A172 (cell line): ENCODE data around the gene FAM117A. TPM values are rescaled to one million over a fixed set of nuclear protein-coding genes. Genes with fewer than 3 reads are reported as not detected.
A peak's percentile ranks its signal among the peaks of the same experiment; 100 is the strongest.
"Not testable (repeated sequence)": the region's sequence is repeated elsewhere in the genome, so short reads cannot be mapped to it uniquely, and the experiment has no call there.

Source experiments
- DNase-seq: peaks from one replicate; pipeline ENCODE4 v3.0.0-alpha.2; 2015; ENCODE audit warnings: low spot score
- total RNA-seq: library from RNA; depleted of rRNA; stranded (reverse); fragments of >200 nt; shearing (Covaris generic); gene quantifications from 2 replicates; pipeline ENCODE4 v1.2.3, GENCODE V29; 2014; rRNA removed

Gene FAM117A
- total RNA-seq, 1 experiment from 2014 or later: 4.6 TPM

DNA sequence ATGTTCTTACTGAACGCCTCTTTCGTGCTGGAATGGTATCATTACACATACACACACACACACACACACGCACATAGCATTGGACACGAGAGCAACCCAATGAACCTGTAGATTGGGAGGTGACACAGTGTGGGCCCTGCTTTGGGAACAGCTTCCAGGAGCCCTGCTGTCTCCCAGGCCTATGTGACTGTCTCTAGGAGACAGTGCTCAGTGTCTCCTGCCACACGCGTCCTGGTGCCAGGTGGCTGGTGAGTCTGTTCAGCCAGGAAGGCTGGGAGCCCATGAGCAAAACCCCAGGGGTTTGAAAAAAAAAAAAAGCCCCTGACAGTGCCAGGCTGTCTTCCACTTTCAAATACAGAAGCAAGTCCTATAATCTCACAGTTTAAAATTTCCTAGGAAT lies 83.6 kb downstream of the FAM117A start:
- DNase-seq: no peak

DNA sequence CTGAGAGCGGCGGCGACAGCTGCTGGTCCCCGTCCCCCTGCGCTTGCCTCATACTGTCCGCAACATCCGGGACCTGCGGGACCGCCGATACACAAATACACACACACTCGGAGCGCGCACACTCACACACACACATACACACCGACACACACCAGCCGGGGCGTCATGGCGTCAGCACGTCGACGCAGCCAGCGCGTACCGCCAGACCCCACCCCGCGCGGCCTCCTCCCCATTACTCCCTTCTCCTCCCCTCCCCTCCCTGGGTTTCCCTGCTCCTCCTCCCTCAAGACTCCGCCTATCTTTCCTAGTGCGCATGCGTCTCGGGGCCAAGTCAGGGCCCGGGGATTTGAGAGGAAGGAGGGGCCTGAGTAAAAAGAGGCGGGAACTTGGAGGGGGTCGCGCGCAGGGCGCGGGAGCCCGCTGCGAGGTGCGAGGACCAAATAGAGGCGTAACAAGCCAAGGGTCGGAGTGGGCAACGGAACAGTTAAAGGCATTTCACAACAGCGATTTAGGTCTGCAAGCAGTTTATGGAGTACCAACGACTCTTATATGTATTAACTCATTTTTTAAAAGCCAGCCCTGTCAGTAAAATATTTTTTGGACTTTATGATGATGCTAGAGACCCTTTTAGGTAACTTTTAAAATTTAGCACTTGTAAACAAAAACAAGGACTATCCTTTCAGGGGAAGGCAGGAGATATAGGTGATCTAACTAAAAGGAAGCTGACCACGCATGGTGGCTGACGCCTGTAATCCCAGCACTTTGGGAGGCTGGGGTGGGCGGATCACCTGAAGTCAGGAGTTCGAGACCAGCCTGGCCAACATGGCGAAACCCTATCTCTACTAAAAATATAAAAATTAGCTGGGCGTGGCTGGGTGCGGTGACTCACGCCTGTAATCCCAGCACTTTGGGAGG lies 85.7 kb downstream of the FAM117A start, which contains the start of gene SPOP:
Gene SPOP, minus strand, starts transcription at position 165 of the 915 bp plus-strand sequence. CDS start 55,287 bp downstream, outside the sequence.
- peak; percentile 98 for DNase-seq

DNA sequence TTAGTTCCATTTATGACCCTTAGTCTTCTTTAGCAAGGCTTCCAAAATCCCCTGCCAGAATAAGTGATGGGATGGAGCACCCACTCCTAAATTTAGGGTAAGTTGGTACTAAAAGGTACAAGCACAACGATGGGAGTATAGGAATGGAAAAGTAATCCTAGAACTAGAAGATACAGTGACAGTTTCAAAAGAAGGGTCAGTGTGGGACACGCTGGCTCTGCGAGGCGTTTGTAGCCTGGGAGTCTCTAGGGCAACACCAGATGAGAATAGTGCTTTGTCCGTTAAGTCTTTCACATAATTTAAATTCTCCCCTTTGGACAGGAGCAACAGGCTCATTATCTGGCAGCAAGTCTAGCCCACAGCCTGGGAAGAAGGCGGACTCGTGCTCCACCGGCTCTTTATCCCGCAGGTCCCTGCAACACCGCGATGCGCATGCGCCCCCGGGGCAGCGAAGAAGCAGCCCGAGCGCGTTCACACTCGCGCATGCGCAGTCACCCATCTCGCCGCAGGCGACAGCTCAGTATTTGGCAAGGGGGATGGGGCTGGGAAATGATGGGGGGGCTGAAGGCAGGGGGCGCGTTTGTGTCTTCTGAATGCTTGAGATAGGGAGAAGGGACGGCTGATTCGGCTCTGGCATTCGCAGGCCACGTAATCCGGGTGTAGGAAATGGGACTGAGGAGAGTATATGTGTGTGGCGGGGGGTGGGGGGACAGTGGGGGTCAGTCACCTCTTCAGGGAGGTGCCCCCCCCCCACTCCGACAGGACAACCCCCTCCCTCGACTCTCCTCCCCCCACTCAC lies 86.6 kb downstream of the FAM117A start:
- DNase-seq: peak; percentile 86

DNA sequence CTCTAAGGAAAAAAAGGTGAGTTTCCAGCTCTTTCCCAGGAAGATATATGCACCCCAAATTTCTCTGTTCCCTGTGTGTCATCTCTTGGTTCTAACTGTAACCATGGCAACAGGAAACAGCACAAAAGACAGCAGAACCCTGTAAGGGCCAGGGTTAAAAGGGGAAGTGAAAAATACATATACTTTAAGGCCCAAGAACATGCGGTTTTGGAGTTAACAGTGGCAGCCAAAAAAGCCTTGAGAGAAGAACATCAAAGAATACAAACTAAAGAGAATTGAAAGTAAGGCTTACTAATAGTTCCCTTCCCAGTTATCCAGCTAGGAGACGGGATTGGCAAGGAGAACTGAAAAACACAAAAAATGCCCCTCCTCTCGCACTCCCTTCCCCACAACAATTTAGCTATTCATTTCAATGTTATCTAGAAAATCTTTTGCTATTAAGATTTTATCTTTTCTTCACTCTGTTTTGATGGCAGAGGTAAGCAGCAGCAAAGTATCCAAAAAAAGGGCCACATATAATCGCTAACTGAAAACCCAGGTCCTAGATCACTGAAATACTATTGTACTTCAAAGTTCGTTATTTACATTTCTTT lies 87.6 kb downstream of the FAM117A start:
- DNase-seq: no peak

DNA sequence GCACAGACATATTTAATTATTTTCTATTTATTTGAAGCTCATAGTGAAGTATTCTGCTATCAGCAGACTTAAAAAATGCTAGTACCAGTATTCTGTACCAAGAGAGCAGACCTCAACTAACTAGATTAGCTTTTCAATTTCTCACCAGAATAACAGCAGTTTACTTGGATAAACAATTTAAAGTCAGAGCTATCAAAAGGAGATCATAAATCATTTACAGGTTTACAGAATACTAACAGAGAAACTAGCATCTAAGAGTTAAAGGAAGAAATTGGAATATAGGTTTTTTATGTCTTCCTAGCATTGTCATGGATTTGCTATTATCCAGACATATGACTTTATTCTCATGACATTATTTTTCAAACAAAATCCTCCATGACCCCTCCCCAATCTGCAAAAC lies 89.4 kb downstream of the FAM117A start:
- DNase-seq: no peak

DNA sequence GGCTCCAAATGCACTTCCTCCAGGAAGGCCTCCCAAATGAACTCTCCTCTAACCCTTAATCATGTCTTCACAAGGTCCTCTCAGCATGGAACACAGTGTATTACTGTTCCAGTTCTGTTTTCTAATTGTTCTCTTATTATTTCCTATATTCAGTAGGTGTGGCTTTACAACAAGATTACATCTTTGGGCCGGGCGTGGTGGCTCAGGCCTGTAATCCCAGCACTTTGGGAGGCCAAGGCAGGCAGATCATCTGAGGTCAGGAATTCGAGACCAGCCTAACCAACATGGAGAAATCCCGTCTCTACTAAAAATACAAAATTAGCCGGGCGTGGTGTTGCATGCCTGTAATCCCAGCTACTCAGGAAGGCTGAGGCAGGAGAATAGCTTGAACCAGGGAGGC lies 90.3 kb downstream of the FAM117A start:
- not testable (repeated sequence) for DNase-seq

DNA sequence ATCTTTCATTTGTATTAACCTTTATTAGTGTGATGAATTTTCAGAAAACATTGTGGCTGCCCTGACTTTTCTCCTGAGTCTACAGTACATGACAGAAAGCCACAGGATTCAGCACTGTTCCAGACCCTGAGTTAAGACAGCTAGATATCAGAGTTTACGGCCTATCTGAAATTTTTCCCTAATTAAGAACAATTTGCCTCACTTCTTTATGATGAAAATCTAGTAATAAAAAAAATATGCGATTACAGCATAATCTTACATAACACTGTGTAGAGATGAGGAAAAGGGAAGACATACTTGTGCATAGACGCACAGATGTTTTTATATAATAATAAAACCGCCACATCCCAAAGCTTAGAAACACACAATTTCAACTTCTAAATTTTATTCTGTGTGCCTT lies 93.3 kb downstream of the FAM117A start:
- no peak for DNase-seq

DNA sequence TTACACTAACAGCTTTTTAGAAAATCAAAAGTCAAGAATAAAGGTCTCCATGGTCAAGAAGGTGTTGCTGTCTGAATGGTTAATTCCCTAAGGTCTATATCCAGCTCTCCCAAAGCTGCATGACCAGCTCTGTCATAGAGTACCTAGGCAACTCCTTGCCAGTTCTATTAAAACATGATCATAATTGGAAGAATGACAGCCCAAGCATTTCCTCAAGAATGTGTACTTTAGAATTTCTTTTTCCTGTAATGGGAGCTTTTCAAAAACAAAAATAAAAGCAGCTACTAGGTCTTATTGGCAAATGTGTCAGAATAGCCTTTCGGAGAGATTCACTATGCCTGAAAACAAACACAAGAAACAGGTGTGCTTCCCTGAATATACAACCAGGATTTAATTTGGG lies 93.9 kb downstream of the FAM117A start:
- DNase-seq: no peak

DNA sequence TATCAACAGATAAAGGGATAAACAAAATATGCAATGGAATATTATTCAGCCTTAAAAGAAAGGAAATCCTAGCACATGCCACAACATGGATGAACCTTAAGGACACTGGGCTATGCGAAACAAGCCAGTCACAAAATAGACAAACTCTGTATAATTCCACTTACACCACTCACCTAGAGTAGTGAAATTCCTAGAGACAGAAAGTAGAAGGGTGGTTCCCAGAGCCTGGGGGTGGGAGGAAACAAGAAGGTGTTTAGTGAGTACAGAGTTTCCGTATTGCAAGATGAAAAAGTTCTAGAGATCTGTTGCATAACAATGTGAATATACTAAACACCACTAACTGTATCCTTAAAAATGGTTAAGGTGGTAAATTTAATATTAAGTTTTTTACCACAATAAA lies 96.1 kb downstream of the FAM117A start:
- no peak for DNase-seq

DNA sequence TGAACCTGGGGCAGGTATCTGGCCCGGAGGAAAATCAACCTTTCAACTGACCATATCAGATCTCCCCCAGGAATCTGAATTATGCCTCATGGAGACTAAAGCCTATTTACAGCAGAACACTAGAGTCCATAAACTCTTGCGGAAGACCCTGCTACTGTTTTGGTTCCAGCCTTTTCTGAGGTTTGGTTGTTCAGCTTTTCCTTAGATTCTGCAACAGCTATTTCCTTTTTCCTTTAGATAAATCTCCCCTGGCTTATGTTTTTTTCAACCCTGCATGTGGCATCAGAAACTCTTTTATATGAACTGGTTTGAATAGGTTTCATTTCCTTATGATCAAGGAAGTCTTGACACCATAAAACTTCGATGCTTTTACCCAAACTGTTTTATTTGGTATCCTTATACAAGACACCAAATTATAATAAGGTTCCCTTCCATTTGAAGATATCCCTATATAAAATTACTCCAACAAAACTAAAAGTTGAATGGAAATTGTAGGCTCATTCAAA lies 99.2 kb downstream of the FAM117A start:
- DNase-seq: no peak

Other genes starting within 250 kb of the FAM117A start
- 0.12 and 0.24 TPM in 2 replicates for gene NXPH3, start 188.3 kb downstream of the FAM117A start, total RNA-seq
- gene SPOP, start 86.0 kb downstream of the FAM117A start, total RNA-seq: 36.3 and 43.9 TPM in 2 replicates
- 101 and 112 TPM in 2 replicates for gene SLC35B1, start 56.2 kb downstream of the FAM117A start, total RNA-seq
- gene KAT7, start 24.6 kb upstream of the FAM117A start, total RNA-seq: 30.3 and 33.4 TPM in 2 replicates
- not detected in 2 replicates for gene TAC4, start 83.9 kb upstream of the FAM117A start, total RNA-seq
- gene DLX4, start 205.1 kb upstream of the FAM117A start, total RNA-seq: 1.7 and 2.5 TPM in 2 replicates
- gene DLX3, start 231.1 kb upstream of the FAM117A start, total RNA-seq: not detected in 2 replicates